H4 (cell line): ENCODE data around the gene MTREX. TPM values are rescaled to one million over a fixed set of nuclear protein-coding genes. Genes with fewer than 3 reads are reported as not detected.

Experiments used
- DNase-seq: peaks from one replicate; pipeline ENCODE4 v3.0.0-alpha.2; 2015; ENCODE audit warnings: low spot score
- total RNA-seq: library from RNA; depleted of rRNA; stranded (reverse); fragments of >200 nt; shearing (Covaris generic); gene quantifications from 2 replicates; pipeline ENCODE4 v1.2.3, GENCODE V29; 2014

Gene MTREX
- total RNA-seq, 1 experiment from 2014 or later, result 95.0 TPM

GRCh38 chr5:55429221-55429612 lies 121.4 kb downstream of the MTREX start:
- no peak for DNase-seq

GRCh38 chr5:55429613-55430253 lies 121.9 kb downstream of the MTREX start:
- no peak for DNase-seq

GRCh38 chr5:55432549-55432948 lies 124.8 kb downstream of the MTREX start:
- no peak for DNase-seq

DNA sequence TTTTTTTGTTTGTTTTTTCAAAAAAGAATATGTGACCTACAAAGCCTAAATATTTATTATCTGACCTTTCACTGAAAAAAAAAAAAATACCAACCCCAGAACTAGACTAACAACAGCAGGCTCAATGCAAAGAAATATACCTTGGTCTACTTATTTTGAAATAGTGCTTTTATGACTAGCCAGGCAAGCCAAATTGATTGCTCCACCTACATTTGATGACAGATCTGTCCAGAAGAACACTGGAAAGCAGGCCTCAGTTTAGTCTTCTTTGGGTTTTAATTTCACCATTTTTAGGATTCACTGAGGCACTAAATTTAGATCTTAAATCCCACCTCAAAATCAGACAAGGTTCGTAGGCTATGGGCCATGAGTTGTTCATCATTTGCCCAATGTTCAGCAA lies 129.7 kb downstream of the MTREX start:
- DNase-seq, result no peak

DNA sequence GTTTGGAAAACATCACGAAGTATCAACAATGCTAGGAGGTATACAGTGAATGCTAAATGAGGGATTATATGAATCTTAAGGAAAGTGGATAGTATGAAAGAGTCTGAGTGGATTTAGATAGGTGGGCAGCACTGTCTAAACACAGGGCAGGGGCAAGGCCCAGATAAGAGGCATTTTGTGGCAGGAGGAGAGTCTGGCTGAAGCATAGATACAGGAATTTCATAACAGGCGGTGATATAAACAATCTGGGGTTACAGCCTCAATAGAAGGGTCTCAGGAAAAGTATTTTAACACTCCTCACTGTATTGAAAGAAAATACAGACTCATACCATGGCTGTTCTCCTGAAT lies 130.0 kb downstream of the MTREX start:
- no peak for DNase-seq

DNA sequence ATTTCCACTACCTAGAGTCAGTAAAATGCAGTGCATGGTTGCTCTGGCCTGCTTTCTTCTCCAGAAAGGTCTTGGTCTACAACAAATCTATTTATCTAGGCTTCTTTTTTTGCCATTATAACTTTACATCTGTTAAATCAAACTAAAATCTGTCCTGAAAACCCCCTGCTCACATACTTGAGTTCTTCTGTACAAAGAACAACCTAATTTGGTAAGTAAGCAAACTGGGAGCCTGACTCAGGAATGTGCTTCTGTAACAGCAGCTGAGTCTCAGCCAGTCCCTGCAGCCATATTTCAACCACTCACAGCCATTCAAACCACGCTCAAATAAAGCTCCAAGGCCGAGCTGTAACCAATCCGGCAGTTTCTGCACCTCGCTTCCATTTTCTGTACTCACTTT lies 131.2 kb downstream of the MTREX start:
- DNase-seq, result peak; percentile 24

- no peak for DNase-seq
Observed at GRCh38 chr5:55440188-55440646, 132.4 kb downstream of the MTREX start.

- no peak for DNase-seq
Observed at GRCh38 chr5:55441107-55441771, 133.4 kb downstream of the MTREX start.

DNA sequence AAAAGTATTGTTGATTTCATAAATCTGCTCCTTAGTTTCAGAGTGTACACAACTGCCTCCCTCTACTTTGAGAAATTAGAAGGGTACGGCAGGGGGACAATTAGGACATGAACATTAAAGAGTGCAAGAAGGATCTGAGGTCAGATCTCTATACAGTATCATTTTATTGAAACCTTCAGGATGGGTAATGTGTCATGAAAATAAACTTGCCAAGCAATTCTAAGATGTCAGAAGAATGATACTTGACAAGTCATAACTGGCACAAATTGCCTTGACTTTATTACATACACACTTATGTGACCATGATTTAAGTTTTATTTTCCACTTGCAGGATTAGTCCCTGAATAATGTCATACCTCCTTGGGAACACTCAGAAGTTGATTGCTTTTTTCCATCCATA lies 134.2 kb downstream of the MTREX start:
- no peak for DNase-seq

- DNase-seq, result no peak
Observed at GRCh38 chr5:55445791-55446190, 138.0 kb downstream of the MTREX start.

- no peak for DNase-seq
Observed at GRCh38 chr5:55446640-55447351, 139.0 kb downstream of the MTREX start.

DNA sequence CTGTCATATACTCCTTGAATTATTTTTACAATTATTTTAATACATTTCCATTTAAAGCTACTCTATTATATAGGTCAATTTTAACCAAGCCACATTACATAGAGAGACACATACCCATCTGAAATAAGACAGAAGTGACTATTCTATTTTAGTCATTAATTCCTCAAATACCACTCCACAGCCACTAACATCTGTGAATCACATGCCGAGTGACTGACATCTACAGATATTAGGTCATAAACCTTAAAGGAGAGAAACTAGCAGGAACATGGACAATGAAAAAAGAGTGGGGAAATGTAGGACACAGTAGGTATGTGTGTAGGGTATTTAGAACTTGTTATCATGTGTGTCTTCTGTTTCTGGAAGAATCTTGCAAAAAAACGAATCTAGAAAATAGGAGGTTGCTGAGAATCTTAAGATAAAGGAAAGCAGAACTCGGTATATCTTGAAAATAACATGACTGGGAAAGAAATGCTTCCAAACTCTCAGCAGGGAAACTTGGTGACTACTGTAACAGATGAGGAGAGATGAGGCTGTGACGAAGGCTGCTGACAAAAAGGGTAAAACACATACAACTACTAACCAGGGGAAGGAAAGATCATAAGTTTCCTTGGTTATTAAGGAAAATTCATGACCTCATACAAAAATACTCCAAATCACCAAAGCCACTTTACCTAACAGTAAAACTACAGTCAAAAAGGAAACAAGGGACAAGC lies 142.4 kb downstream of the MTREX start:
- no peak for DNase-seq

- no peak for DNase-seq
Observed at GRCh38 chr5:55451976-55452375, 144.2 kb downstream of the MTREX start.

DNA sequence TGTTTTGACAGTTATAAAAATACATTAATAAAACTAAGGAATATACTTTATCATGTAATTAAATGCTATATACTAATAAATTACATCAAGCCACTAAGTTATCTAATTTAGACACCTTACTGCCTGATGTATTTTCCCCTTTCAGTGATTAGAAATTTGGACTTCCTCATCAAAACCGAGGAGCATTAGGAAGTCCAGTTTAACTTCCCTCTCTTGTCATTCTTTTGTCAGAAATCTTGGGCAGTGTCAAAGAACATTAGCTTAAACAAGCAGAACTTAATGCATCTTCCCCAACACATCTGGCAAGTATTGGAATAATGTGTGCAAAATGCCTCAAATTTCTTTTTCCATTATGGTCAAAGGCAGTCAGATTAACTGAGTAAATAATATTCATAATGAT lies 145.4 kb downstream of the MTREX start:
- DNase-seq, result no peak

DNA sequence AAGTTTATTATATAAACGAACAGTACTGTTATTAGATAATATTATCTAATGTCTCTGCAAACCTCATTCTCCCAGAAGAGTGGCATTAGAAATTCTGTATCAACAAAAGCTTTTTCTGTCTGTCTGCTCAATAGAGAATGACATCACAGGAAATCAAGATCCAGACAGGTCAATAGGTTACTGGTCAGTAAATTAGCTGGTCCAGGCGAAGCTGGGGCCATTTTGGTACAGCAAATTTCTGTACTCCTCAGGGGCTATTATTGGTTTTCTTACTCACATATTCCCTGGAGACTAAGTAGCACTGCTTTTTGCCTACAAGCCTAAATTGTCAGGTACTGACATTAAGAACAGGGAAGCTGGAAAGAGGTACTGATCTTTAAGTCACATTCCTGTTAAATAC lies 146.5 kb downstream of the MTREX start:
- no peak for DNase-seq

DNA sequence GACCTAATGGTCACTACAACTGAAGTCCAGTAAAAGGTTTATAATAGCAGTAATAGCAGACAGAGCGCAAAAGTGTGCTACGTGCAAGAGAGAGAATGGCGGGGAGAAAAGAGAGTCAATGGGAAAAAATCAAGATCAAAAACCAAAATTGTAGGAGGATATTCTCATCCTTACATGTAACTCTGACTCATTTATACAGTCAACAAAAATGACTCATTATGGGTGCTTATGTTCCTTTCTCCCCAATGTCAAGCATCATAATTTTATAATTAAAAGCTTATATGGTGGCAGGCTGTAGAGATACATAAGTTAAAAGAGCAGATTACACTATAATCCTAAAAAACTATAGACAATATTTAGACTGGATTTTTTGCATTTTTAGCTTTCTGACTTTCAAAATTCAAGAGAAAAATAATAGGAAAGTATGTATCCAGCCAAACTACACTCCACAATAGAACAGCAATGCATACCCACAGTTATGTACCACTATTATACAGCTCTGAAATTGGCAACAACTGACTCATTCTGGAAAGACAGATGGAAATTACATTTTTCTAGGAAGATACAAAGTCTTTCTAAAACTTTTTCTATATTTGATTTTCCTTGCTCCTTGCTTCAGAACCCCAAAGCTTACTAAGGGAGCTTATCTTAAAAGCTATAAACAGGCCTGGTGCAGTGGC lies 148.6 kb downstream of the MTREX start:
- no peak for DNase-seq

- DNase-seq, result no peak
Observed at GRCh38 chr5:55459572-55459971, 151.8 kb downstream of the MTREX start.

GRCh38 chr5:55463613-55464012 lies 155.8 kb downstream of the MTREX start:
- no peak for DNase-seq

DNA sequence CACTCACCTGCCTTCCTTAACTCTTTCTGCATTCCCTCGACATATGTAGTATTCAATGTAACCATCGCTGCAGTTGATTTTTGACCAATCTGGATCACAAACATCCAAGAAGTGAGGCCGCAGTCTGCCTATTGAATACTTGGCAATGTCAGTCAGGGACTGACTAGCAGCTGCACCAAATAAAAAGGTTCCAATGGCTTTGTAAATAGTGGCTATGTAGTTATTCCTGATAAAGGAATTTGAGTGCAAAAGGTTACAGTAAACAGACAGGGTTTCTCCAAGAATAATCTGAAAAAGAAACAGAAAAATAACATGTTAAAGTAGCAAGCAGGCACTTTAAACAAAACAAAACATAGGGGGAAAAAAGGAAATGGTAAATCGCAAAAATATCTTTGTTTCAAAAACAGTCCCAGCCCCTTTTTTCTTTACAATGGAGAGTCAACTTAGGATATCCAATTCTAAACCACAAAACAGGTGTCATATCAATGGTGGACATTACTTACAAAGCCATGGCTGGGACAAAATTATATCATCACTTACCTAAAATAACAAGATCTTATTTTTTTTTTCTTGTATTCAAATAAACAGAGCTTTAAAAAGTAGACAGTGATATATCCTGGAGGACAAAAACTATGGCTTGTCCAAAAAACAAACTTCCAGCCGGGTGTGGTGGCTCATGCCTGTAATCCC lies 160.2 kb downstream of the MTREX start:
- DNase-seq, result no peak

- no peak for DNase-seq
Observed at GRCh38 chr5:55469839-55470238, 162.1 kb downstream of the MTREX start.

- no peak for DNase-seq
Observed at GRCh38 chr5:55470282-55470681, 162.5 kb downstream of the MTREX start.
